NK-92 (cell line): ENCODE measurements around the gene MPHOSPH8.
"Not testable (repeated sequence)": the region's sequence is repeated elsewhere in the genome, so short reads cannot be mapped to it uniquely, and the experiment has no call there.

Experiments used
- DNase-seq: peaks from one replicate; lab custom pipeline; 2025; ENCODE audit not compliant: unreplicated experiment; lab: John Stamatoyannopoulos, UW

The MPHOSPH8 gene

GRCh38 chr13:19632915-19633478, 462 bp upstream of the MPHOSPH8 start:
- DNase-seq, result no peak

- no peak for DNase-seq
These were observed 839 bp downstream of the MPHOSPH8 start for GRCh38 chr13:19634256-19634740.

DNA sequence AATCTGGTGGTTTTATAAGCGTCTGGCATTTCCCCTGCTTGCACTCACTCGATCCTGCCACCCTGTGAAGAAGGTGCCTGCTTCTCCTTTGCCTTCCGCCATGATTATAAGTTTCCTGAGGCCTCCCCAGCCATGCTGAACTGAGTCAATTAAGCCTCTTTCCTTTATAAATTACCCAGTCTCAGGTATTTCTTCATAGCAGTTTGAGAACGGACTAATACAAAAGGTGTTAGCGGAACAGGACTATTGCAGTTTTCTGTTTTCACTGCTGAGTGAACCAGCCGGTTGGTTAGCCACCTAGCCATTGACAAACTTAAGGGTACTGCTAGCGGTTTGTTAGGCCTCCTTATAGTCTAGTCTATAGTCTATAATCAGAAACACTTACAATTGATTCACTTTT, 2.5 kb downstream of the MPHOSPH8 start:
- DNase-seq, result not testable (repeated sequence)

- no peak for DNase-seq
These were observed 10.2 kb downstream of the MPHOSPH8 start for GRCh38 chr13:19643652-19644051.

DNA sequence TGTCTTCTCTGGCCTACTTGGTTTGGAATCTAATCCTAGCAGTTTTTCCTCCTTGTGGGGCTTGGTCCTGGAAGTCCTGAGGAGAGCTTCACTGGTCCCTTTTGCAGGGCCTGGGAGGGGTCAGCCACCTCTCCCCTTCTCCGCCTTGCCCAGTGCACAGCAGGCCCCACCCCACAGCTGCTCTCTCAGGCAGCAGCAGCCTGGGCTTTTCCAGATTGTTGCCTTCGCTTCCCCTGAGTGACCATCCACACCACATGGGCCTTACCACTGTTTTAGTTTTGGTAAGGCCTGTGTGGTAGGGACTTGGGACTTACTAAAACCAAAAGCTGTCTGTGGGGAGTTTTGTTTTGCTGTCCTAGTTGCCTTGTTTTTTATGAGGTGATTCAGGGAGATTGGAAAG, 11.5 kb downstream of the MPHOSPH8 start:
- DNase-seq, result no peak

DNA sequence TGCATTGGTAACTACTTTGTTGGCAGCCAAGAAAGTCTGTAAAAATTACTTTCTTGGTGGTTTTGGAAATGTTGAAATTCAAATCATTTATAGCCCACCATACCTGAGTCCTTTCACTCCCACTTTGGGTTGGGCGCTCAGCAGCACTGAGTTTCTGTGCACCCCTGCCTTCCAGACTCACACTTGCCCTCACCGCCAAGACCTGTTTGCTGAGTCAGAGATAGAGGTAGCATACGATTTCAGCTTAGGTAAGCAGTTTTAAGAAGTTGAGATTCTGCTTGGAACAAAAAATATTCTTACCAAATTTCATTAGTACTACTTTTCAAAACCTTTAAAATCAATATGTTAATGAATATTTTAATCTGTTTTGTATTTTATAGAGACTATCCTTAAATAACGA, 12.6 kb downstream of the MPHOSPH8 start:
- no peak for DNase-seq

GRCh38 chr13:19650742-19651141, 17.3 kb downstream of the MPHOSPH8 start:
- no peak for DNase-seq

DNA sequence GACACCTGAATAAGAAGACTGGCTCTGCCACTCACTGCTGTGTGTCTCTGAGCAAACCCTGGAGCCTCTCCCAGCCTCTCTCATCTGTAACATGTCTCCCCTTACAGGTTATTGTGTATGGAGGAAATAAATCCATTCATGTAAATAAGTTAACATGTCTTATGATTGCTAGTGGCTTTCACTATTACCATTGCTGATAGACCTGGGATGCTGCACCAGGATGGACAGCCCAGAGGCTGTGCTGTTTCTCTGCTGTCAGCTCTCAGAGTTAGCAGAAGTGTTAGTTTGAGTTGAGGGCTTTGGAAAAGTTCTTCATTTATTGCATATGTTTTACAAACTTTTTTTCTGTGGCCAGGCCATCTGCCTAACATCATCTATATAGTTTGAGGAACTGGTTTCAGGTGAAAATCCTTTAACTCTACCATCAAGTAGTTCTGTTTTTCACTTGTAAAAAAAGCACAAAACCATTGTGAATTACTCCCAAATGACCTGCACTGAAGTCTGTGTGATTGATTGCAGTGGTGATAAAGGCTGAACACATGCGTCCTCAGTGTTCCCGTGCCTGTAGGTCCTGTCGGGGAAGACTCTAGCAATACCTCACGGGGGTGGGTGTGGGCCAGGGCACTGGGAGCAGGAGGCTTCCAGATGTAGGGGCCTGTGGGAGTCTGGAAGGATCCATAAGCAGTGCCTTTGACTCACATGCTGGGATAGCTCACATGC, 24.6 kb downstream of the MPHOSPH8 start:
- DNase-seq, result no peak

DNA sequence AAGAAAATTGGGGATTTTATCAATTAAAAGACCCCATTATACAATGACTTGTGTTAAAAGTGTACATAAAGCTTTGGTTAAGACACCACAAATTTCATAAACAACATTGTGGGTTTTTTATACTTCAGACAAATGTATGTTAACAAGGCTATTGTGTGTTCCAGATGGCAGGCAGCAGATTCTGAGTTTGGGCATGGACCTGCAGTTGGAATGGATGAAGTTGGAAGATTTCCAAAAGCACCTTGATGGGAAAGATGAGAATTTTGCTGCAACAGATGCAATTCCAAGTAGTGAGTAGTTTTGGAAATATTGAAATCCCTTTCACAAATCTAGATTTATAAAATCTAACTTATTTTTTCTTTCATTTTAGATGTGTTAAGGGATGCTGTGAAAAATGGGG, 25.4 kb downstream of the MPHOSPH8 start:
- no peak for DNase-seq

GRCh38 chr13:19661126-19661525, 27.7 kb downstream of the MPHOSPH8 start:
- DNase-seq, result no peak

DNA sequence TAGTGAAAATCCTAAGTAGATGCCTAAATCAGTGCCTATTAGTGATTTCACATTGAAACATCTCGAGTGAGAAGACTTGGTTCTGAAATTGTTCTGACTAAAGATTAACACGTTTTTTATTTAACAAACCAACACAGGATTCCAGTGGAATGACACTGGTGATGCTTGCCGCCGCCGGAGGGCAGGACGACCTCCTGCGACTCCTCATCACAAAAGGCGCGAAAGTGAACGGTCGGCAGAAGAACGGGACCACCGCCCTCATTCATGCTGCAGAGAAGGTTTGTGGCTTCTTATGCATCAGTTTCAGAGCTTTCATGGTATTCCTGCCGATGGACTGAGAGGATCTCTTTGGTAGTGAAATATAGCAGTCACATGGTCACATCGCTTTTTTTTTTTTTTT, 28.1 kb downstream of the MPHOSPH8 start:
- DNase-seq, result no peak

- DNase-seq, result no peak
These were observed 30.0 kb downstream of the MPHOSPH8 start for GRCh38 chr13:19663416-19663979.

- no peak for DNase-seq
These were observed 31.2 kb downstream of the MPHOSPH8 start for GRCh38 chr13:19664481-19665230.

DNA sequence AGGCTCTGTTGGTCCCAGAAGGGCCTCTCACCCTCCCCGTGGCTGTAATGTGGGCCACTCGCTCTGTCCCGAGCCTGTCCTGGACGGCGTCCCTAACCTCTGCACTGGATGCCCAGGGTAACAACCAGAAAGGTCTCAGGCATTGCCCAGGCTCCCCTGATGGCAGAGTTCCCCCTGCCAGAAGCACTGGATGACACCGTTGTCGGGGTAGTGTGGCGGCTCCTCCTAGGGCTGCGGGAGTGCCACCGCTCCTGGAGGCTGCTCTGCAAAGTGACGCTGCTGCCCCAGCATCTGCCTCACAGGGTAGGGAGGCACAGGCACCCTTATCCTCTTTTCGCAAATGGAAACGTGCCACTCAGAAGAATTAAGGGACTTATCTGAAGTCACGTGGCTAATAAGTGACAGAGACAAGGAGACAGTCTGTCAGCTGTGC, 32.0 kb downstream of the MPHOSPH8 start:
- no peak for DNase-seq

GRCh38 chr13:19668778-19669177, 35.3 kb downstream of the MPHOSPH8 start:
- DNase-seq, result no peak

- no peak for DNase-seq
These were observed 36.7 kb downstream of the MPHOSPH8 start for GRCh38 chr13:19670147-19670546.

DNA sequence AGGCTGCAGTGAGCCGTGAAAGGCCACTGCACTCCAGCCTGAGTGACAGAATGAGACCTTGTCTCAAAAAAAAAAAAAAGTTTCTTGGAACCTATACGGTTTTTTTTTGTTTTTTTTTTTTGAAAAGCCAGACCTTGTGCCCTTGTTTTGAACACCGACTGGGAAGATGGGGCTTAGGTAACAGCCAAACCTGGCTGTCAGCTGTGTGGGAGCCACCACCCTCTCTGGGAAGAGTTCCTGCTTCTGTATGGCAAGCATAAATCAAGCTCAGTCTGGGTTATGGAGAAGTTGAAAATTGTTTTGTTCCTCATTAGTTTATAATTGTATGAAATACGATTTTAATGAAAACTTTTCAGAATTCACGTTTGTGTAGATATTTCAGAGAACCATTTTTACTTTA, 39.5 kb downstream of the MPHOSPH8 start:
- no peak for DNase-seq

- no peak for DNase-seq
These were observed 40.3 kb downstream of the MPHOSPH8 start for GRCh38 chr13:19673473-19674430.

DNA sequence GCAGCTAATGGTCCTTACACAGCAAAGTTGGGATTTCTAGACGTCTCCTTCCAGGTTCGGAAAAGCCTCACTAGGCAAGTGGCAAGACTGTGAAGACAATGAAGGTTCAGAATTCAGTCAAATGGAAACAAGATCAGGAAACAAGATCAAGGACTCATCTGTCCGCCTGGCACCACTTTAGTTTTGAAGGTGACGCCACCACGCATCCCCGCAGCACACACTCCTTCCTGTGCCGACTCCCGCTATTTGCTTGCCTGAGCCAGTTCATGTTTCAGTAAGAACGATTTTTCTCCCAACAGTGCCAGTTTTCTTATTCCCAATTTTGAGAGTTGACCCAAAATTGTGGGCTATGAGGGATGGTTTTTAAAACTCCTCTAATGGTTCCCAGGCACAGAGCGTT, 41.4 kb downstream of the MPHOSPH8 start:
- no peak for DNase-seq

- DNase-seq, result no peak
These were observed 42.7 kb downstream of the MPHOSPH8 start for GRCh38 chr13:19676168-19676567.

DNA sequence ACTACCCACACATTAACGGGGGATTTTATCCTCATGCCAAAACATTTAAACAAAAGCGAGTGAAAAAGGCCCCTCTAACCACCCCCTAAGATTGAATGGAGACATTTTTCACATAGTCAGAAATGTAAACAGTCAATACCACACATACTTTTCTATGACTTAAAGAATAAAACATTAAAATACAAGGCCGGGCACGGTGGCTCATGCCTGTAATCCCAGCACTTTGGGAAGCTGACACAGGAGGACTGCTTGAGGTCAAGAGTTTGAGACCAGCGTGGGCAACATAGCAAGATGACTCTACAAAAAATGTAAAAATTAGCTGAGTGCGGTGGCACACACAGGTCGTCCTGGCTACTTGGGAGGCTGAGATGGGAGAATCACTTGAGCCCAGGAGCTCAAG, 47.3 kb downstream of the MPHOSPH8 start:
- DNase-seq, result no peak
